Hair follicle dermal papilla cell (primary cell): ENCODE results near the gene SNX6. TPM values are rescaled to one million over a fixed set of nuclear protein-coding genes. Genes with fewer than 3 reads are reported as not detected.

Experiments
- small RNA-seq: library from RNA; depleted of rRNA; stranded (forward); fragments of <200 nt; gene quantifications from one replicate; pipeline ENCODE3, GENCODE V24; 2012
- total RNA-seq: library from RNA; depleted of rRNA; stranded (reverse); fragments of >200 nt; gene quantifications from 2 replicates; pipeline ENCODE4 v1.2.3, GENCODE V29; 2012

Gene SNX6
- total RNA-seq: 139 and 153 TPM in 2 replicates

GRCh38 chr14:34629657-34630529, at the start of gene SNX6:
TSS of gene SNX6 (minus strand) at chr14:34630148. CDS start at chr14:34630116, 32 bp downstream.

GRCh38 chr14:34539407-34540180, 90.4 kb downstream of the SNX6 start, which contains the start of gene EAPP:
TSS of gene EAPP (minus strand) at chr14:34539701. CDS start at chr14:34539628, 73 bp downstream.

Small RNAs within 50 kb of the gene (small RNA-seq; reads per million reads assigned to genes)
- gene RNU1-27P (not detected), gene RNU1-28P (not detected), gene RNU6-1261P (not detected)

Other genes starting within 250 kb of the SNX6 start
- 14.3 and 14.6 TPM in 2 replicates for gene SPTSSA, start 167.9 kb downstream of the SNX6 start, total RNA-seq
- 31.2 and 38.3 TPM in 2 replicates for gene EAPP, start 90.4 kb downstream of the SNX6 start, total RNA-seq
- 170 and 185 TPM in 2 replicates for gene CFL2, start 84.4 kb upstream of the SNX6 start, total RNA-seq
- gene BAZ1A, start 245.2 kb upstream of the SNX6 start, total RNA-seq: 24.3 and 35.2 TPM in 2 replicates